Adrenal gland (tissue), 12 donors: ENCODE data around the gene IKZF5. TPM values are rescaled to one million over a fixed set of nuclear protein-coding genes. Genes with fewer than 3 reads are reported as not detected.

Experiments
- DNase-seq, 7 donors: peaks; one replicate each; pipeline ENCODE4 v3.0.0-alpha.2; 2019 to 2020
- H3K27ac ChIP-seq, 5 donors: fragments of 200-600 bp; sonication (generic) in 4 of 5; 1 replicate in 3 of 5; 2 replicates in 2 of 5; pipeline versions ENCODE4 v1.5.1 to v1.8.0; 2016 to 2020; ENCODE audit warnings: mild to moderate bottlenecking in 1 of 5
- H3K27me3 ChIP-seq: fragments of 200-600 bp; 2 replicates; pipeline ENCODE4 v1.8.0; 2021
- H3K36me3 ChIP-seq, 2 donors: fragments of 200-600 bp; replicated peaks in 1 of 2; 1 replicate in 1 of 2; 2 replicates in 1 of 2; pipeline versions ENCODE4 v1.5.1 to v1.8.0; 2018 to 2022
- H3K4me1 ChIP-seq, 2 donors: fragments of 200-600 bp; replicated peaks in 1 of 2; 1 replicate in 1 of 2; 2 replicates in 1 of 2; pipeline versions ENCODE4 v1.5.1 to v1.8.0; 2018 to 2021
- H3K4me3 ChIP-seq, 4 donors: fragments of 200-600 bp; sonication (generic) in 3 of 4; one replicate each; pipeline ENCODE4 v1.5.1; 2016 to 2018
- H3K9me3 ChIP-seq, 3 donors: fragments of 200-600 bp; sonication (generic) in 1 of 3; replicated peaks in 1 of 3; 1 replicate in 2 of 3; 2 replicates in 1 of 3; pipeline versions ENCODE4 v1.5.1 to v1.8.0; 2016 to 2021
- POLR2A ChIP-seq, 2 donors: fragments of 450-650 bp; IDR thresholded peaks; one replicate each; pipeline ENCODE4 v1.6.1; 2017; ENCODE audit warnings: antibody characterized with exemption in 2 of 2, mild to moderate bottlenecking in 2 of 2, moderate library complexity in 1 of 2
- WGBS, 4 donors: extraction: QIAGEN DNeasy Blood & Tissue Kit in 2 of 4; methylation state at CpG; one replicate each; pipeline versions ENCODE4 v1.1.5 to v1.1.7; 2013 to 2017; 5-methylcytosine and 5-hydroxymethylcytosine counted together
- intact Hi-C, 2 donors: fragments of 100-400 bp; cut with DNase I; formaldehyde crosslinking; loops; one replicate each; pipeline versions ENCODE4 v1.14.1 to v1.15.0; 2022 to 2023
- polyA plus RNA-seq, 3 donors: library from polyadenylated mRNA; stranded (reverse); fragments of 200-250 nt in 2 of 3; fragments of 350-450 nt in 1 of 3; fragmentation: Illumina TruSeq in 1 of 3; extraction: RNeasy Lipid Tissue Mini Kit (QIAGEN cat#74804) in 1 of 3; gene quantifications; one replicate each; pipeline ENCODE4 v1.2.3, GENCODE V29; 2013 to 2014
- total RNA-seq, 9 donors: library from RNA; depleted of rRNA in 4 of 9; stranded (reverse); fragments of >200 nt in 4 of 9; fragments of 120-200 nt in 1 of 9; fragmentation: NEBNext Ultra II Directional in 1 of 9; extraction: Animal tissue kit (Norgen Biotek cat#: 25700) in 1 of 9; gene quantifications; one replicate each; pipeline versions ENCODE4 v1.1.0 to v1.2.4, GENCODE V29; 2013 to 2023
- TF ChIP-seq, protein P1 (sequence below), 6 experiments: fragments of 450-650 bp in 4 of 6; fragments of 200-600 bp in 2 of 6; sonication (generic) in 1 of 6; IDR thresholded peaks; 1 replicate in 5 of 6; 2 replicates in 1 of 6; pipeline versions ENCODE4 v1.5.1 to v1.8.0; 2016 to 2021; ENCODE audit warnings: antibody characterized with exemption in 6 of 6, mild to moderate bottlenecking in 2 of 6, moderate library complexity in 1 of 6
- donor health status: healthy with polysubstance abuse.
- donor health status: Bipolar disorder and iron deficiency.
- donor health status: DM: yes; HTN: yes; CAD: no.
- donor health status: DM: no; HTN: no; CAD: no.
- donor health status: DM: no; HTN: no; CAD: no.
- donor health status: DM: yes; HTN: yes; CAD: no.

The IKZF5 gene
- total and polyA plus RNA-seq, 12 donors: 3.3 to 20.0 (median 12.0) TPM

DNA sequence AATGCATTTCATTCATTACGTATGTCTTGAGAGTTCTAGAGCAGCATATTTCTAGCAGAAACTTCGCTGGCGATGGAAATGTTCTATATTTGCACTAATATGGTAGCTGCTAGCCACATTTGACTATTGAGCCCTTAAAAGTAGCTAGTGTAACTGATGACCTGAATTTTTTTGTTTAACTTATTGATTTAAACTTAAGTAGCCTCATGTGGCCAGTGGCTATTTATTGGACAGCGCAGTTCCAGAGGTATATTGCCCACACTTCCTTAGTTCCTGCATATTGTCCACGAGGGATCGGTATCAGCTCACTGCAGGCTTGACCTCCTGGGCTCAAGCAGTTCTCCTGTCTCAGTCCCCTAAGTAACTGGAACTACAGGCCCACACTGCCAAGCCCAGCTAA lies 24.7 kb downstream of the IKZF5 start:
- no peak for DNase-seq
- no peak overlapping the region for H3K4me3 ChIP-seq
- intact Hi-C loops: no loop called here
- H3K4me1 ChIP-seq: peaks cover 8 to 14% of the 10 kb centered on the region in 2 donors
- TF ChIP-seq, protein P1, sequence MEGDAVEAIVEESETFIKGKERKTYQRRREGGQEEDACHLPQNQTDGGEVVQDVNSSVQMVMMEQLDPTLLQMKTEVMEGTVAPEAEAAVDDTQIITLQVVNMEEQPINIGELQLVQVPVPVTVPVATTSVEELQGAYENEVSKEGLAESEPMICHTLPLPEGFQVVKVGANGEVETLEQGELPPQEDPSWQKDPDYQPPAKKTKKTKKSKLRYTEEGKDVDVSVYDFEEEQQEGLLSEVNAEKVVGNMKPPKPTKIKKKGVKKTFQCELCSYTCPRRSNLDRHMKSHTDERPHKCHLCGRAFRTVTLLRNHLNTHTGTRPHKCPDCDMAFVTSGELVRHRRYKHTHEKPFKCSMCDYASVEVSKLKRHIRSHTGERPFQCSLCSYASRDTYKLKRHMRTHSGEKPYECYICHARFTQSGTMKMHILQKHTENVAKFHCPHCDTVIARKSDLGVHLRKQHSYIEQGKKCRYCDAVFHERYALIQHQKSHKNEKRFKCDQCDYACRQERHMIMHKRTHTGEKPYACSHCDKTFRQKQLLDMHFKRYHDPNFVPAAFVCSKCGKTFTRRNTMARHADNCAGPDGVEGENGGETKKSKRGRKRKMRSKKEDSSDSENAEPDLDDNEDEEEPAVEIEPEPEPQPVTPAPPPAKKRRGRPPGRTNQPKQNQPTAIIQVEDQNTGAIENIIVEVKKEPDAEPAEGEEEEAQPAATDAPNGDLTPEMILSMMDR (IDR thresholded peaks at IDR 0.05): no peak
- no peak for TF ChIP-seq POLR2A (IDR thresholded peaks at IDR 0.05)
- WGBS, 4 donors: 95 to 96% (median 95%) methylated on average over 6 of the region's 6 CpGs
- H3K36me3 ChIP-seq: no peaks in the 10 kb centered on the region
- H3K27ac ChIP-seq: no peak overlapping the region
- H3K9me3 ChIP-seq: no peaks in the 10 kb centered on the region
- H3K27me3 ChIP-seq: no peaks in the 10 kb centered on the region

DNA sequence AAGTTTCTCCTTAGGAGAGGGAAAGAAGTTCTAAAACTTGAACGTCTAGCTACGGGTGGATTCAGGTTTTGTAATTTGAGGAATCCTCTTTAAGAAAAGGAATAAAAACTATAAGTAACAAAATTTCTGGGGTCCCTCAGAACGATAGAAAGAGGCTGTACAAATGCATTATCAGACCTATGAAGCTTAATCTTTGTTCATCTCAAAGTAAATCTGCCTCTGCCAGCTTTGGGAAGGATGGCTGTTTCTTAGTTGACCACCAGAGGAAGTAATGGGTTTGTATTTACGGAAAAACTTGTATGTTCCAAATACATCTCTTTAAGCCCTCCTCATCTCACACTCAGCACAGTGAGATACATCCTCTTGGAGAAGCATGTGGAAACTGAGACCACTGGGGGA lies 27.5 kb downstream of the IKZF5 start:
- WGBS, 4 donors: 16 to 29% (median 17%) methylated on average over 4 of the region's 4 CpGs
- H3K9me3 ChIP-seq: no peaks in the 10 kb centered on the region
- H3K36me3 ChIP-seq: no peaks in the 10 kb centered on the region
- peaks cover 8 to 14% of the 10 kb centered on the region in 2 donors for H3K4me1 ChIP-seq
- TF ChIP-seq, protein P1 (IDR thresholded peaks at IDR 0.05): peak; percentile 14 to 59 (median 41)
- no peak for TF ChIP-seq POLR2A (IDR thresholded peaks at IDR 0.05)
- intact Hi-C loops: no loop called here
- peak overlapping the region in 2 of 4 donors; percentile 22 to 83 for H3K4me3 ChIP-seq
- DNase-seq: peak in 1 of 7 donors; percentile 8
- peak overlapping the region in 2 of 5 donors; percentile 95 to 98 for H3K27ac ChIP-seq
- H3K27me3 ChIP-seq: no peaks in the 10 kb centered on the region

DNA sequence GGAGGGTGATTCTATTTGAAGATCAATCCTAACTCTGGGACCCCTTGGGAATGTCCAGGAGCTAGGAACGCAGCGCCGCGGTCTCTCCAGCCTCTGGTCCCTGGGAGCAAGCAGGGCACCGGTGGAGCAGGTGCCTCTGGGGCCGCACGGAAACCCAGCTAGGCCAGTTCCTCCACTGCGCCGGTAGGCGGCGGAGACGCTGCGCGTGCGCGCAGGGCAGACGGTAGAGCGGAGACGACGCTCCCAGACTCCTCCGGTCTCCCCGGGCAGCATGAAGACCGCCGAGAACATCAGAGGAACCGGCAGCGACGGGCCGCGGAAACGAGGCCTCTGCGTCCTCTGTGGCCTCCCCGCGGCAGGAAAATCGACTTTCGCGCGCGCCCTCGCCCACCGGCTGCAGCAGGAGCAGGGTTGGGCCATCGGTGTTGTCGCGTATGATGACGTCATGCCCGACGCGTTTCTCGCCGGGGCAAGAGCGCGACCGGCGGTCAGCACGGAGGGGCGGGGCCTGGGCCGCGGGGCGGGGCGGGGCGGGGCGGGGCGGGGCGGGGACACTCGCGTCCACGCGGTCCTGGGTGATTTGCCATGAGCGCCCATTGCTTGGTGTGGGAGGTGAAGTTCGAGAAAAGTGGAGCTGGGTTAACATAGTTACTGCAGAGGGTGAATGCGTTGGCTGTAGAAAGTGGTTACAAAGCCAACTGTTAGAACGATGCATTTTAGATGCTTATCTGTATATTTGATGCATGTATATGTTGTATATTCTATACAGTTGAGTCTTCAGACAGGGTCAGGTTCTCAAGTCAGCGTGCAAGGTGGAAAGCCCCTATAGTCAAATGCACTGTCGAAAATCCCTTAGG lies 28.2 kb downstream of the IKZF5 start, which contains the start of gene PSTK:
Gene PSTK (plus strand): TSS at position 193 of the 857 bp plus-strand sequence. CDS start 79 bp downstream, at position 272.
- DNase-seq: peak; percentile 91 to 95 (median 92)
- WGBS, 4 donors: 1 to 3% (median 1%) methylated on average over 9 to 73 of the region's 73 CpGs
- no peaks in the 10 kb centered on the region for H3K9me3 ChIP-seq
- TF ChIP-seq, protein P1 (IDR thresholded peaks at IDR 0.05): peak; percentile 88 to 99 (median 96)
- TF ChIP-seq POLR2A (IDR thresholded peaks at IDR 0.05): peak; percentile 65 to 80
- H3K4me3 ChIP-seq: peak within 1 kb of the TSS; percentile 53 to 83 (median 70)
- no peaks in the 10 kb centered on the region for H3K36me3 ChIP-seq
- H3K4me1 ChIP-seq: peaks cover 8 to 14% of the 10 kb centered on the region in 2 donors
- intact Hi-C loops: no loop called here
- no peaks in the 10 kb centered on the region for H3K27me3 ChIP-seq
- peak within 1 kb of the TSS; percentile 88 to 98 (median 94) for H3K27ac ChIP-seq

DNA sequence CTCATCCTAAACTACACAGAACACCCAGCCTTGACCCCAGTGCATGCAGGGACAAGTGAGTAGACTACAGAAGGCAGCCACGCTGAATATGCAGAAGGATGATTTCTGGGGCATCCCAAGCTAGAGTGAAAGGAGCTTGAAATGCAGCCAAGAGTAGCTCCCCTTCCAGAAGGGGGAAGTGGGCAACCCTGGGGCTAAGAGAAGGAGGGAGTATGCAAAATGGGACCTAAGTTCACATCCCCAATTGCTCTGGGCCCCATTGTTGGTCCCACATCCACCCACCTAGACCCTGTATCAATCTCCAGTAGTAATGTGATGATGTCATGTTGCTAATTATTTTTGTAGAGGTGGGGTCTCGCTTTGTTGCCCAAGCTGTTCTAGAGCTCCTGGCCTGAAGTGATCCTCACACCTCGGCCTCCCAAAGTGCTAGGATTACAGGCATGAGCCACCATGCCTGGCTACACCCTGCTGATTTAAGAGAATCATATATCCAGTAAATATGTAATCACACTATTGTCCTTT lies 34.0 kb downstream of the IKZF5 start:
- 70 to 84% (median 80%) methylated on average over 3 of the region's 3 CpGs for WGBS, 4 donors
- no peaks in the 10 kb centered on the region for H3K36me3 ChIP-seq
- H3K4me1 ChIP-seq: peaks cover 2 to 3% of the 10 kb centered on the region in 2 donors
- no peaks in the 10 kb centered on the region for H3K27me3 ChIP-seq
- TF ChIP-seq, protein P1 (IDR thresholded peaks at IDR 0.05): no peak
- no peaks in the 10 kb centered on the region for H3K9me3 ChIP-seq
- H3K4me3 ChIP-seq: no peak overlapping the region
- no peak overlapping the region for H3K27ac ChIP-seq
- intact Hi-C loops: no loop called here
- no peak for DNase-seq
